Left ventricle myocardium inferior (tissue), 1 donor: ENCODE data around the gene VWA8. TPM values are rescaled to one million over a fixed set of nuclear protein-coding genes. Genes with fewer than 3 reads are reported as not detected.
A peak's percentile ranks its signal among the peaks of the same experiment; 100 is the strongest.

ENCODE experiments used
- DNase-seq: peaks from one replicate; pipeline ENCODE4 v3.0.0-alpha.2; 2020
- H3K27ac ChIP-seq: fragments of 200-600 bp; replicated peaks from 2 replicates; pipeline ENCODE4 v1.8.0; 2021
- H3K27me3 ChIP-seq: fragments of 200-600 bp; 2 replicates; pipeline ENCODE4 v1.8.0; 2021; ENCODE audit warnings: low read depth
- H3K36me3 ChIP-seq: fragments of 200-600 bp; 2 replicates; pipeline ENCODE4 v1.8.0; 2021
- H3K4me1 ChIP-seq: fragments of 200-600 bp; 2 replicates; pipeline ENCODE4 v1.8.0; 2021
- H3K4me3 ChIP-seq: fragments of 200-600 bp; 2 replicates; pipeline ENCODE4 v1.8.0; 2021; ENCODE audit warnings: mild to moderate bottlenecking, moderate library complexity
- H3K9me3 ChIP-seq: fragments of 200-600 bp; replicated peaks from 2 replicates; pipeline ENCODE4 v1.8.0; 2021
- CTCF ChIP-seq: fragments of 200-600 bp; IDR thresholded peaks from 2 replicates; pipeline ENCODE4 v1.8.0; 2021; ENCODE audit warnings: antibody characterized with exemption, mild to moderate bottlenecking, borderline replicate concordance
- intact Hi-C: fragments of 100-400 bp; cut with micrococcal nuclease; formaldehyde crosslinking; loops from one replicate; pipeline ENCODE4 v1.11.0; 2022
- total RNA-seq: library from RNA; stranded (reverse); fragmentation: NEBNext Ultra II Directional; extraction: Animal tissue kit (Norgen Biotek cat#: 25700); gene quantifications from one replicate; pipeline ENCODE4 v1.2.1, GENCODE V29; 2021
- donor health status: DM: no; HTN: yes; CAD: no; lungs with severe emphysema.

Gene VWA8
- total RNA-seq, 1 donor from 2014 or later: 51.0 TPM

DNA sequence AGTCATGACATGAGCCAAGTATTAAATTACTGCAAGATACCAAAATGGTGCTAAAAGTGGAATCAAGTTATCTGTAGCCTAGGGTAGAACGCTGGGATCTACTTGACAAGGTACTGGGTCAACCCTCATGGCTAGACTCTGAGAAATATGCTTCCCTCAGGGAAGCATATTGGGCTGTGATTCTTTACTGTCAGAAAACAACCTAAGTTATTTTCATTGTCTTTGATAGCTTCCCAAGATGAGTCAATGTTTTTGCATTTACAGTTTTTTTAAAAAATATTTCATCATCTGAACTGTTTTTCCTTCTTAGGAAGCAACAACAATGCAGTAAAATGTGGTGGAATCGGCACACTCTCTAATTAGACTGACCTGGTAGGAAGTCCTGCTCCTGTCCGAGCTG lies 285.6 kb downstream of the VWA8 start:
- Histone ChIP-seq H3K27ac (no peak overlapping the region), H3K27me3 (no peaks in the 10 kb centered on the region), H3K4me1 (peaks cover 41% of the 10 kb centered on the region), H3K4me3 (no peak overlapping the region), H3K36me3 (no peaks in the 10 kb centered on the region), H3K9me3 (no peaks in the 10 kb centered on the region)
- DNase-seq: no peak
- TF ChIP-seq CTCF: no peak
- intact Hi-C loops: loop anchor here (10.0 kb wide), 1 partner anchor 169 kb away; no protein-coding TSS in a partner anchor

- no peaks in the 10 kb centered on the region for H3K9me3 ChIP-seq
- H3K4me3 ChIP-seq: no peak overlapping the region
- peaks cover 37% of the 10 kb centered on the region for H3K4me1 ChIP-seq
- no peak overlapping the region for H3K27ac ChIP-seq
- intact Hi-C loops: loop anchor here (10.0 kb wide), 1 partner anchor 171 kb away; no protein-coding TSS in a partner anchor
- no peak for DNase-seq
- no peak for TF ChIP-seq CTCF
- no peaks in the 10 kb centered on the region for H3K27me3 ChIP-seq
- H3K36me3 ChIP-seq: no peaks in the 10 kb centered on the region
Measured at GRCh38 chr13:41674246-41674645, 286.7 kb downstream of the VWA8 start.

DNA sequence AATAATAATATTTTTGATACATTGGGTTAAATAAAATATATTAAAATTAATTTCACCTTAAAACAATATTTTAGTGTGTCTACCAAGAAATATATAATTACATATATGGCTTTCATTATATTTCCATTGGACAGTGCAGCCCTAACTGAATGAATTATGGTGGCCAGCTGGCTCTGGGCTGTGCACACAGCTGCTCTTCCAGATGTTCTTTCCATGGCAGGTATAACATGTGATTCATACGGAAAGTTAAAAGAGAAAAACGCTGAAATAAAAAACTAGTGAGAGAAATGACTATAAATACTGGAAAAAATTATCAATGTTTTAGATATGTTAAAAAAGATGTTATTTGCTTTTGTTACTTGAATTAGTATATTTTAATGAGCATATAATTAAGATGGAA lies 287.3 kb downstream of the VWA8 start:
- Histone ChIP-seq H3K4me1 (peaks cover 31% of the 10 kb centered on the region), H3K9me3 (no peaks in the 10 kb centered on the region), H3K27me3 (no peaks in the 10 kb centered on the region), H3K4me3 (no peak overlapping the region), H3K27ac (no peak overlapping the region), H3K36me3 (no peaks in the 10 kb centered on the region)
- no peak for TF ChIP-seq CTCF
- DNase-seq: no peak
- intact Hi-C loops: loop anchor here (10.0 kb wide), 1 partner anchor 171 kb away; no protein-coding TSS in a partner anchor

DNA sequence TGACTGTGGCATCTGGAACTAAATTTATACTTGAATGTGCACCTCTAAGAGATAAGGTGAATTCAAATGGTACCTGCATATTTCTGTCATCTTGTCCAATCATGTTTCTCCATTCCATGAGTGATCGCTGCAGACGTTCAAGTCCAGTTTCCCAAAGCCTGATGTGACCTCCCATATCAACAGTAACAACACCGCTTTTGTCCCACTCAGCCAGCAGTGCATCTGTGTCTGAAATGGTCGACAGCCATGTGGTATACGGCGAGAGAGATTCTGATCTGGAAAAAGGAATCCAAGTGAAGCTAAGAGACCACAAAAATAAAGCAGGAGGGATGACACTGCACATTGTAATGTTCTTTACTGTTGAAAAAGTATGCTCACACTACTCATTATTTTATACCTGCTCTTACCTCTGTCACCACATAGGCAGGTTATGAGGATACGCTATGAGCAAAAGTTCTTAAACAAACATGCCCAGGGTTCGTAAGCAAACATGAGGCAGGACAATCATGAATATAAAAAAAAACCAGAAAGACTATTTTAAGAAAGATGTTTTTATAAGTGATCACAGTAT lies 290.0 kb downstream of the VWA8 start:
- Histone ChIP-seq H3K27me3 (no peaks in the 10 kb centered on the region), H3K4me3 (no peak overlapping the region), H3K27ac (peak overlapping the region; percentile 20), H3K9me3 (no peaks in the 10 kb centered on the region), H3K36me3 (no peaks in the 10 kb centered on the region), H3K4me1 (peaks cover 29% of the 10 kb centered on the region)
- intact Hi-C loops: loop anchor here (10.0 kb wide), 1 partner anchor 174 kb away; no protein-coding TSS in a partner anchor
- no peak for DNase-seq
- no peak for TF ChIP-seq CTCF

DNA sequence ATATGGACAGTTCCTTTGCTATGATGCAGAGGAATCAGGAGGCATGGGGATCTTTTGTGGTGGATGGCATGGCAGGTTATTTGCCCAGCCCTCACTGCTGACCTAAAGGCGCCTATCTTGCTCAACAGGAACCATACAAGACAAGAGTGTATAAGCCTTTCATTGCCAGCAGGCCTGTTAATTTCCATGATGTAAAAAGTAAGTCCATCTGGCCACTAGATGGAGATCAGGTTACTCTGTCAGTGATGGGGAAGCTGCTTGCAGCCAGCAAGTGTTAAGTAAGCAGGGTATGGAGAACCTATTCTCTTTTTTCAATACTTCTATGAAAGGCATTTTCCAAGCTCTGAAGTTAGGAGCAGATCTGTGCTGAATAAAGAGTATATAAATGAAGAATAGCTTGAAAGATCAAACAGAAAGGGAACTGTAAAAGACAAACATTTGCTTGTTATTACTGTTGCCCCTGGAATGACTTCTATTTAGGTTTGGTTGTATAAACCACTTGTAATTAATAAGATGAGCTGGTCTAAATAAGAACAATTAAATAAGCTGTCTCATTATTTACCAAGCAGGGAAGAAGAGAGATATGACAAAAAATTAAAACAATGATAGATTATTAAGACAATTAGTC lies 292.7 kb downstream of the VWA8 start:
- no peaks in the 10 kb centered on the region for H3K36me3 ChIP-seq
- intact Hi-C loops: loop anchor here (5.0 kb wide), 1 partner anchor 439 kb away; no protein-coding TSS in a partner anchor
- peak; percentile 85 for TF ChIP-seq CTCF
- no peak for DNase-seq
- no peaks in the 10 kb centered on the region for H3K27me3 ChIP-seq
- no peak overlapping the region for H3K4me3 ChIP-seq
- H3K9me3 ChIP-seq: no peaks in the 10 kb centered on the region
- H3K27ac ChIP-seq: no peak overlapping the region
- peaks cover 15% of the 10 kb centered on the region for H3K4me1 ChIP-seq
